ENCODE data around the gene RALGAPA2.

RALGAPA2 gene

GRCh38 chr20:20456741-20457140 lies 255.7 kb downstream of the RALGAPA2 start:
- DNase-seq = no peak

- no peak for DNase-seq
Observed at GRCh38 chr20:20455926-20456325, 256.5 kb downstream of the RALGAPA2 start.

DNA sequence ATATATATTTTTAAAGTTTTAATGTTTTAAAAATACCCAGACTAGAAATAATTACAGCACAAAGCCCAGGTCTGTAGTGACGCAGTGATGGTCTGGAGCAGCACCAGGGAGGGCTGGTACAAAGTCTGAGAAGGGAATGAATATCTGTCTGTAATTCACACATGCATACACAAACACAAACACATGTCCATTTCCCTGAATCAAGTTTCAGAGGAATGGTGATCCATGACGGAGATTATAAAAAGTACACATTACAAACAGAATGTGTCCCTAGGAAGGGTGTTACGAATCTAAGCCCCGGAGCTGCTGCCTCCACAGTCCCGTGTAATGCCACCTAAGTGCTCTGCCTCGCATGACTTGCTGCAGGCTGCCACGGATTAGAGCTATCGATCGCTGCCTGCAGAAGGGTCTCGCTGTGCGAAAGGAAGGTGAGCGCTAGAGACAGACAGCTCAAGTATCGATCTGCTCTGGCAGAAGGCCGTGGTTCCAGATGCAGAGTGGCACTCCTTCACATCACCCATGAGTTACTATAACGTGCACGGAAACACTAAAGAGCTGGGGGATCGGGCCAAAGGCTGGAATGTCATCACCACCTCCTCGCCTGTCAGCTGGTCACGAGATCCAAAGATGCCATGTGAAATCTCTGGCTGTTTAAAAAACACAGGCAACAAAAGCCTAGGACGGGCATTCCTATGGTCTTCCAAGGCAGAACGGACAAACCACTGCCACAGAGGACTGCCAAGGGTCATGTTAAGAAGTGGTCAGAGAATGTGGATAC lies 257.4 kb downstream of the RALGAPA2 start:
- no peak for DNase-seq

DNA sequence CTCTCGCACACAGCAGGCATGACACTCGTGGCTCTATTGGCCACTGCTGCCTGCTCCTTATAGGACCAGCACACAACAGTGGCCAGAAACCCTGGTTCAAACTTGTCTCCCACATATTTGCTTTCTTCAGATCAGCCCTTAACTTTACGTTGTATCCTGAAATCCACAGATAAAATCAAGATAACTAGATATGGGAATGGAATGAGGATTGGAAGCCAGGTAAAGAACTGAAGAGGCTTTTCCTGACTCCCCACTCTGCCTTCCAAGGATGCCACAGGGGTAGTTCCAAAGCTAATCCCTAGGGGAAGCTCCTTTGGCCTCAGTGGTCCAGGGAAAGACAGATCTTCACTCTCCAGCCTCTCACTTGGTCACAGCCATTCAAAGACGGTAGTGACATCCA lies 258.1 kb downstream of the RALGAPA2 start:
- no peak for DNase-seq

- peak; percentile 73 for DNase-seq
Observed at GRCh38 chr20:20452254-20452676, 260.2 kb downstream of the RALGAPA2 start.

- DNase-seq = no peak
Observed at GRCh38 chr20:20450521-20450920, 261.9 kb downstream of the RALGAPA2 start.

GRCh38 chr20:20448881-20449280 lies 263.6 kb downstream of the RALGAPA2 start:
- no peak for DNase-seq

DNA sequence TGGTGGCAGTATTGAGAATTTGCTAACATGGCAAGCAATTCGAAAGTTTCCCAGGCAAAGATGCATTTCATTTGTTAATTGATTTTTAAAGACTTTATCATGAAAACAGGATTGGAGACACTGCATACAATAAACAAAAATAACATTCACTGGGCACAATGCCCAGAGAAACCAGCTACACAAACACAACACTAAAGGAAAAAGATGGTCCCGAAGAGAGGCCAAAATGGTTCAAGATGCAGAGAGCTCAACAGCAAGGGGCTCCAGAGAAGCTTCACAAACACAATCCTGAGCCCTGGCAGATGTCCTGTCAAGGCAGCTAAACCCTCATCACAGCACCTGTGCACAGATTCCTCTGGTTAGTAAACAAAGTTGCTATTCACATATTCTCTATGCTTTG lies 265.2 kb downstream of the RALGAPA2 start:
- DNase-seq = no peak

GRCh38 chr20:20446425-20447015 lies 265.9 kb downstream of the RALGAPA2 start:
- no peak for DNase-seq

GRCh38 chr20:20446001-20446400 lies 266.4 kb downstream of the RALGAPA2 start:
- no peak for DNase-seq

DNA sequence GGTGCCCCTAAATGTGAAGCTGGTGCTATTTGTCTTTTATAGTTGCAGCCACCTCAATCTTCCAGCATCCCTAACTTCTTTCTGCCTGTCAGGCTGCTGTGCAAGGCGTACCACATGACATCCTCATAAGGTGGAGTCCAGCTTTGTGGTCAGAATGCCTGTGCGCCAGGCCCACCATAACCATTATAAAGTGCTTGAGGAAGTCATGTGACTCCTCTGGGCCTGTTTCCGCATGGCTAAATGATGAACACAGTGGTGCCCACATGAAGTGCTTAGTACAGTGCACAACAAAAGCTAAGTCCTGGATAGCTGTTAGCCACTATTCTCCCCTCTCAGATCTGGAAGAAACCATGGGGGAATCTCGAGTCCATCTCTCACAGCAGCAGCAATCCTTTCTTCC lies 268.9 kb downstream of the RALGAPA2 start:
- DNase-seq = no peak

DNA sequence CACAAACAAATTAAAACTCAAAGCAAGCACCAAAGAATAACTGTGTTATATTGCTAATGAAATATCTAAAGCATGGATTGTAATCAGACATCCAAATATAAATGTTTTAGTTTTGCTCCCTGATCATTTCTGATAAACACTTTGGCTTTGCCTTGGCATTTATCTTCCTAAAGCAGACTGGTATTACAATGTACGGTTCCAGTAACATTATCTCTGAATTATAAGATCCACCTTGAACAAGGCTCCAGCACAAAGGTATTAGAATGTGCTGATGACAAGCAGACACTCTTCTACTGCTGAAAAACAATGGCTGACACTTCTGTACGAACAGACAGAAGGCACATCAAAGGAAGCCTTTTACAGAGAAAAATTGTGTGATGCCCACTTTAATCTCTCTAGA lies 270.0 kb downstream of the RALGAPA2 start:
- DNase-seq = no peak

- DNase-seq = no peak
Observed at GRCh38 chr20:20440886-20441658, 271.4 kb downstream of the RALGAPA2 start.

DNA sequence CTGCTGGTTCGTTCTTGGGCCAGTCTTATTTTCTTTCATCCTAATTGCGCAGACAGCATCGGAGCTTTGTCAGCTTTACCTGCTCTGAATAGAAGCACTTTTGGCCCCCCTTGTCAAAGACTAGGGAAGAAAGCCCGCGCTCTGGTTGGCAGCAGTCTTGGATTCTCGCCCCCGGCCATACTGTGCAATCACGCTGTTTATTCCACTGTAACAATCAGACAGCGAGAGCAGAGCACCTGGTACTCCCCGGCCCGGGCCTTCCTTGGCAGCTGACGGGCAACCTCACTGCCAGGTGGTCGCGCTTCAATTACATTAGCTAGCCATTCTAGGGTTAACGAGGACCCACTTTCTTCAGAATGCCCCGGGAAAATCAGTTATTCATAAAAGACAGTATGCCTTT lies 272.0 kb downstream of the RALGAPA2 start:
- DNase-seq = no peak

DNA sequence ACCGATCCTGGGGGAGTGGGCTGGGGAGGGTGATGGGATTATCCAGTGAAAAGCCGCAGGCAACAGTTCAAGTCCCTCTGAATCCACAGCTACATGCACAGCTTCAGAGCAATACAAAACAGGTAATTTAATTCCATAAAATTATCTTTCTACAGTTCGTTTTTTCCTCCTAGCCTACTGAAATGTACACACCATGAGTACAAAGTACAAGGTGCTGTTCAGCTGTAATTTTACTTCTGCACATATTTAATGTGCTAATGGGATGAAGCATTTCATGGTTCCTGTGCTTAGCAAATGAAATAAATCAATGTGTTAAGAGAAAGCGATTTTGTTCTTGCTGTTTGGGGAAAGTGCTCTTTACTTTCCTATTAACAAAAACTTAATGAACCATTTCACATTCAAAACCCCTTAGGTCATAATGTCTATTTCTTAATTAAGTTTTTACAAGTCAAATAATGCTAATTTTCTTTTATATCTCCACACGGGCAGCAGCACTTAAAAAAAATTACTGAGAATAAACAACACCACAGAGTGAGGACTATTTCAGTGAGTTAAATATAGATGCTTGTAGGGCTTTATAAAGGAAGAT lies 272.7 kb downstream of the RALGAPA2 start:
- no peak for DNase-seq

DNA sequence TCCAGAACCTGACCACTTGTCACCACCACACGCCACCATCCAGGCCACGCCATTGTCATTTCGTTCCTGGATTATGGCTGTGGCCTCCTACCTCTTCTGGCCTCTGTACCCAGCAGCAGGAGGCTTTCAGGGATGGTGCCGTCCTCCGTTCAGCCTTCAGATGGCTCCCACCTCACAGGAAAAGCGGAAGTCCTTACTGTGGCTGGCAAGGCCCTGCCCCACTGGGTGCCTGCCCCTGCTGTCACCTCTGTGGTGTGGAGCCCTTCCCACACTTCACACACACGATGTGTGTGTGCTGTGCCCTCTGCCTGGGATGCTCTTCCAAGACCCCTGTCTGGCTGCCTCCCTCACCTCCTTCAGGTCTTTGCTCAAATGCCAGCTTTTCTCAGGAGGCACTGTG lies 275.1 kb downstream of the RALGAPA2 start:
- no peak for DNase-seq

DNA sequence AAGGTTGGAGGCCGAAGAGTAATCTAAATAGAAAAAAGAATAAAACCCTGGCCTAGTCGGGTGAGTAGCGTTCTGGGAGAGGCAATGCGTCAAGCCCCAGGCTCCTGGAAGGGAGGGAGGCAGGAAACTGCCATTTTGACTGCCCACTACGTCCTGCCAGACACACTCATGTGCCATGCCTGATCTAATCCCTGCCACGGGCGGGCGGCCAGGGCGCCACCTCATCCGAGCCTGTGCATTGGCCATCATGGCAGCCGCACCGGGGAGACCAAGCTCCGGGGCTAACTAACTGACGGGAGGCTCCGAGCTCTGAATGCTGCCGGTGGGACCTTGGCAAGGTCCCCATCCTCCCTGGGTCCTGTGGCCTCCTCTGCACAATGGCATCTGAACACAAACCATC lies 275.8 kb downstream of the RALGAPA2 start:
- no peak for DNase-seq

DNA sequence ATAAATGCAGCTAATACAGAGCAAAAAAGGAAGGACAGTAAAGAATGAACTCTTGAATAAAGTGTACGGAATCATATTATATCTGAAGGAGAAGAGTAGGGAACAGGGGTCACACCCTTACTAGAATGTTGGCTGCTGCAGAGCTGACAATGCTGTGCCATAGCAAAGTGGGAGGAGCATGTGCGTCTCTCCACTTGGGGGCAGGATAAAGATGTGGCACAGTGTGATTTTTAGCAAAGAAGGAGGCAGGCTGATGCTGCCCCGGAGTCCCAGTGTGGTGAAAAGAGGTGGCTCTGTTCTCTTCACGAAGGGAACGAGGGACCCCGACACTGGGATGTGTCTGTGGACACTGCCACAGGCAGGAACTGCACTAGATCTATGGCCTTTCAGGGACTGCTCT lies 277.0 kb downstream of the RALGAPA2 start:
- DNase-seq = no peak

DNA sequence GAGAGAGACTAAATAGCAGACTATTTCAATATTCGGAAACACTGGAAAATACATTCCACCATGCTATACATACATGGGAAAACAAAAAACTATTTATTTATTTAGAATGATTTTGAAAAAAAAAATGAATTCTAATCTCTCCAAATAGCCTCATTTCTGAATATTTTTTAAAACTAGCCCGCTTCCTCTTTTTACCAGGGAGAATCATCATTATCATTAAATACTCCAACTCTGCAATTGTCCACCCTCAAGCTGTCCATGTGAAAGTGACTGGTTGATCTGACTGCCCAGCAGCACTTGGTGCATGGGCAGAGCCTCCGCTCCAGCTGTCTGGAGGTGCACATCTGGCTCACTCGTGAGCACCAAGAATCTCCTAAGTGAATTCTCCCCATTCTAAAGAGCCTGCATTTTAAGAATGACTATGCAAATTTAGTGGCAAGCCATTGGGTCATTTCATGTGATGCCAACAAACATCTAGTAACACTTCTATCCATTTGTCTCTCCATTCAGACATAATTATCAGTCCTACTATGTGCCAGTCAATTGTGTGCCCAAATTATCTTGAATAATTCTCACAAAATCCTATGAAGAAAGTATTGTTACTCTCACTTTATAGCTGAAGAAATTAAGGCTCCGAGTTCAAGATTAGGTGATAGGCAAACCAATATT lies 279.7 kb downstream of the RALGAPA2 start:
- DNase-seq = no peak

- no peak for DNase-seq
Observed at GRCh38 chr20:20430066-20430465, 282.4 kb downstream of the RALGAPA2 start.

DNA sequence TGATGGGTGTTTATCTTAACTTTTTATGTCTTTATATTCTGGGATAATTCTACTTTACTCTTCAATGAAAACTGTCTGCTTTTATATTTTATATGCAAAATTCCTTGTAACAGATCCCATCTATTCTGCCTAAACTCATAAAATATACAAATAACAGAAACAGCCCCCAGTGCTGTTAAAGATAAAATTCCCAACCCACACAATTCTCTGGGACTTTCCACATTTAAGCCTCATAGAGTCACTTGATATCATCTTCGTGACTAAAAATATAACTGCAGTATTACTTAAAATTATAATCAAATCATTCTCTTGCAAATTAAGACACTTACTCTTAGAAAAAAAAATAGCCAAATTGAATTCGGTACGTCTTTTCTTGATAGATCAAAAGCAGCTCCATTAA lies 284.4 kb downstream of the RALGAPA2 start:
- no peak for DNase-seq

DNA sequence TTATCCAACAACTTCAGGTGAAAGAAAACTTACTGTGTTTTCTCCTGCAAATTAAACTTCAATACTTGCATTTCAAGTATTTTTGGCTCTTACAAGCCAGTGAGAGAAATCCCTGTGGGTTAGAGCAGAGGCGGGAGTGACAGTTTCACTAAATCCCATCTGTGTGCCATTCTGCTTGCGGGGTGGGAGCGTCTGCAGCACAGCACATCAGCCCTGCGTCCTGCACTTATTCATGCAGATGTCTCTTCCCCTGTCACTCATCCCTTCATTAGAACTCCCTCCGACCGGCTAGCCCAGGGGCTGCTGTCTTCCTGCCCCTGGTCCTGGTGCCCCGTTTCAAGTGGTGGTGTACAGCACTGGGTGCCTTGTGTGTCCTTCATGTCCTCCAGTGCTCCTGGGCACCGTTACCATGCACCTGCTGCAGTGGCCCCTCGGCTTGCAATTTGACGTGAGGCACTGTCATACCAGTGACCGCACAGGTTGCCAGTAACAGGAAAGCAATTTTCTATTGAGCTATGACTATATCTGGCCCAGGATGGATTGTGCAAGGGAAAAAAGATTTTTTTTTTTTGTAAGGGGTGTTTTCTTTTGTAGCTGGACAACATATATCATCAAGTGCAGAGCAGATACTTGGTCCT lies 285.1 kb downstream of the RALGAPA2 start:
- DNase-seq = no peak

DNA sequence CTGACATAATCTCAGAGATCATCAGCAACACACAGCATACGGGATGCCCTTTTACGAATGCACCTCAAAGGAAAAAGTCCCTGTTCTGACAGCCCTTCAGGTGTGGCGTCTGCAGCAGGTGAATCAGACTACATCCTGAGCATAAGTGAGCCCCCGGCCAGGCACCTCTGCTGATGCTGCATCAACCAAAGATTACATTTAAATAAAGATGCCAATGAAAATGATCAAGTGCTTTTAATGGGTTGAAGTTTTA lies 285.9 kb downstream of the RALGAPA2 start:
- DNase-seq = no peak

Measured in left hindlimb (tissue), 1 donor.